K562 treated with DMSO at 1 percent for 48 hours (cell line): ENCODE data around the gene CHAD. TPM values are rescaled to one million over a fixed set of nuclear protein-coding genes. Genes with fewer than 3 reads are reported as not detected.

ENCODE experiments used
- total RNA-seq: library from RNA; unstranded; fragments of 300-600 nt; gene quantifications from 2 replicates; pipeline ENCODE4 v1.2.3, GENCODE V29; 2022; ENCODE audit warnings: low replicate concordance; ENCODE audit errors: extremely low read depth

CHAD gene
- not detected in 2 replicates for total RNA-seq

DNA sequence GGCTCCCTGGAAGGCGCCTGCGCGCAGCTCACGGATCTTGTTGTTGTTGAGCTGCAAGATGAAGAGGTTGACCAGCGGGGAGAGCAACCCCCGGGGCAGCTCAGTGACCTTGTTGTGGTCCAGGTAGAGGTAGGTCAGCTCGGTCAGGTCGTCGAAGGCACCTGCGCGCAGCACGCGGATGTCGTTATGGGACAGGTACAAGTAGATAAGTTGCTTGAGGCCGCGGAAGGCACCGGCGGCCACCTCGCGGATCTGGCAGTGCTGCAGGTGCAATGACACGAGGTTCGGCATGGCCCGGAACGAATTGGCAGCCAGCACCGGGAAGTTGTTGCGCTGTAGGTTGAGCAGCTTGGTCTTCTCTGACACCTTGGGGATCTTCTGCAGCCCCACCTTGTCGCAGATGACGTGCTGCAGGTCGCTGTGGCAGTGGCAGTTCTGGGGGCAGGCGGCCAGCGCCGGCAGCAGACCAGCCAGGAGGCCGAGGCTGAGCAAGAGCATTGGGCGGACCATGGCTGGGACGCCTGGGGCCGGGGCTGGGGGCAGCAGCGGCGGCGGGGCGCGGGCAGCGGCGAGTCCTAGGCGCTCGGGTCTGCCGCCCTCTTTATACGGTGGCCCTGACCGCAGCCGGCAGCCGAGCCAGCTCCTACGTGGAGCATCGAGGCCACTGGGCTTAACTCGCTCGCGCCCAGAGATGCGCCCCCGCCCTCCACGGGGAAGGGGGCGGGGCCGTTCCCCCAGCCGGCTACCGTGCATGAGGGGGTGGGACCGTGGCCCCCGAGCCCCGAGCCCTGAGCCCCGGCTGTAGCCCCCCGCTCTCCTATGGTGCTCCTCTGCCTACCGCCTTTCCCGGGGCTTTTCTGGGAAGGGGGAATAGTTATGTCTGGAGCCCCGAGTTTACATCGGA, at the start of gene CHAD:
Gene CHAD, minus strand, starts transcription at position 577 of the 904 bp plus-strand sequence. Its CDS starts 67 bp downstream, at position 510.

DNA sequence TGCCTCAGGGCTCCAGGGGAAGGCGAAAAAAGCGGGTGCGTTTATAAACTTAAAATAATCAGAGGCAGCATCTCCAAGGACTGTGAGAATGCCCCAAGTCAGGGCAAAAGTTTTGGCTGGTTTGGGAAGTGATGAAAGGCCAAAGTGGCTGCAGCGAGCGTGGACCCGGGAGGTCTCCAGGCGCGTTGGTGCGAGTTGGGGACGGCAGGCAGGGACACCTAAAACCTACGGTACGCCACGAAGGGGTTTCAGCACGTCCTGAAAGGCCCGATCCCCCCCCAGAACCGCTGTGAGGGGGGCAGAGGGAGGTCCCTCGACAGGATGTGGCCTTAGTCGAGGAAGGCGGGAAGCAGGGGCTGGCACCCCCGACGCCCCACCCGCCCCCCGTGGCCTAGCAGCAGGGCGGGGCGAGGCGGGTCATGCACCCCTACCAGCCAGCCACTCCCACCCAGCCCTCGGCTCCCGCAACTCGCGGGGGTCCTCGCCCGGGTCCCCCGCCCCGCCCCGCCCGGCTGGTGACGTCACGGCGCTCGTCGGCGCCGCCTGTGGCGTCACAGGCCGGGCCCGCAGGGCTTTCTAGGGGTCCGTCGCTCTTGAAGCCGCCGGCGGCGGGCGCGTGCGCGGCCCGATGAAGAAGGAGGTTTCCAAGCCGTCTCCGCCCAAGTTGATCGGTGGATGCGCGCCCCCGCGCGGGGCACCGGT, 39.3 kb upstream of the CHAD start, which contains the start of gene MYCBPAP:
Gene MYCBPAP, plus strand, starts transcription at position 569 of the 702 bp plus-strand sequence. CDS start 236 bp downstream, outside the sequence.

GRCh38 chr17:50478391-50479381, 10.0 kb upstream of the CHAD start, which contains the start of gene RSAD1:
TSS of gene RSAD1 (plus strand) at chr17:50478860. CDS start at chr17:50478885, 25 bp downstream.

GRCh38 chr17:50425682-50426471, 42.8 kb downstream of the CHAD start, which contains the start of gene ACSF2:
TSS of gene ACSF2 (plus strand) at chr17:50426218. CDS start at chr17:50426262, 44 bp downstream.

Other genes with a start within 250 kb of the CHAD start
- gene TMEM92, start 194.4 kb downstream of the CHAD start, total RNA-seq, result not detected in 2 replicates
- gene XYLT2, start 122.8 kb downstream of the CHAD start, total RNA-seq, result not detected in 2 replicates
- gene MRPL27, start 95.7 kb downstream of the CHAD start, total RNA-seq, result not detected in 2 replicates
- not detected in 2 replicates for gene EME1, start 95.7 kb downstream of the CHAD start, total RNA-seq
- gene LRRC59, start 71.4 kb downstream of the CHAD start, total RNA-seq, result not detected in 2 replicates
- gene ACSF2, start 42.7 kb downstream of the CHAD start, total RNA-seq, result not detected in 2 replicates
- not detected in 2 replicates for gene RSAD1, start 10.0 kb upstream of the CHAD start, total RNA-seq
- gene MYCBPAP, start 39.6 kb upstream of the CHAD start, total RNA-seq, result not detected in 2 replicates
- gene EPN3, start 63.9 kb upstream of the CHAD start, total RNA-seq, result not detected in 2 replicates
- not detected in 2 replicates for gene SPATA20, start 78.3 kb upstream of the CHAD start, total RNA-seq
- gene CACNA1G, start 91.8 kb upstream of the CHAD start, total RNA-seq, result not detected in 2 replicates
- gene ABCC3, start 166.0 kb upstream of the CHAD start, total RNA-seq, result not detected in 2 replicates
- gene ANKRD40, start 239.0 kb upstream of the CHAD start, total RNA-seq, result not detected in 2 replicates